K562 (cell line): ENCODE results near the gene EGLN1. TPM values are rescaled to one million over a fixed set of nuclear protein-coding genes. Genes with fewer than 3 reads are reported as not detected.

Experiments
- DNMT1 ChIP-seq: fragments of 450-650 bp; IDR thresholded peaks from 2 replicates; pipeline ENCODE4 v1.6.1; 2016; ENCODE audit warnings: antibody characterized with exemption, mild to moderate bottlenecking
- ERF ChIP-seq: fragments of 450-650 bp; formaldehyde crosslinking; IDR thresholded peaks from 2 replicates; pipeline ENCODE4 v1.4.0; 2020; ENCODE audit warnings: mild to moderate bottlenecking, mixed read lengths
- IRF2 ChIP-seq: sonication (generic); formaldehyde crosslinking; IDR thresholded peaks from 2 replicates; pipeline ENCODE4 v1.8.1; 2022; ENCODE audit warnings: mild to moderate bottlenecking, missing genetic modification reagents
- JUNB ChIP-seq: fragments of 450-650 bp; formaldehyde crosslinking; conservative IDR thresholded peaks from 2 replicates; pipeline ENCODE4 v1.4.0; 2020; ENCODE audit warnings: mild to moderate bottlenecking
- MTA3 ChIP-seq: fragments of 450-650 bp; formaldehyde crosslinking; IDR thresholded peaks from 2 replicates; pipeline ENCODE4 v1.6.1; 2017; ENCODE audit warnings: mild to moderate bottlenecking, borderline replicate concordance
- PML ChIP-seq: IDR thresholded peaks from 2 replicates; pipeline ENCODE4 v1.6.1; 2012; ENCODE audit warnings: low read length, inconsistent platforms
- SMAD4 ChIP-seq: fragments of 250-450 bp; sonication (Bioruptor Pico); conservative IDR thresholded peaks from 2 replicates; pipeline ENCODE4 v1.8.0; 2021; ENCODE audit warnings: inconsistent platforms, mild to moderate bottlenecking, moderate library complexity
- SP1 ChIP-seq: sonication (generic); formaldehyde crosslinking; IDR thresholded peaks from 2 replicates; pipeline ENCODE4 v1.8.1; 2022; ENCODE audit warnings: mild to moderate bottlenecking, missing genetic modification reagents
- TAF7 ChIP-seq: fragments of 450-650 bp; IDR thresholded peaks from 2 replicates; pipeline ENCODE4 v1.6.1; 2016; ENCODE audit warnings: missing genetic modification characterization, missing compliant biosample characterization
- TEAD1 ChIP-seq, 2 experiments: fragments of 450-650 bp in 1 of 2; sonication (generic) in 1 of 2; formaldehyde crosslinking; IDR thresholded peaks; 2 replicates each; pipeline versions ENCODE4 v1.4.0 to v1.8.0; 2020 to 2022; ENCODE audit warnings: mild to moderate bottlenecking in 2 of 2, missing genetic modification reagents in 1 of 2
- ZBTB7A ChIP-seq: IDR thresholded peaks from 2 replicates; pipeline ENCODE4 v1.6.1; 2011; ENCODE audit warnings: low read depth, mild to moderate bottlenecking, low read length, moderate library complexity, borderline replicate concordance; ENCODE audit not compliant: control insufficient read depth
- ZC3H4 ChIP-seq: sonication (generic); formaldehyde crosslinking; IDR thresholded peaks from 2 replicates; pipeline ENCODE4 v1.9.0; 2021; ENCODE audit warnings: missing genetic modification reagents, borderline replicate concordance
- ZFPM2 ChIP-seq: fragments of 250-450 bp; sonication (Bioruptor Pico); IDR thresholded peaks from 2 replicates; pipeline ENCODE4 v1.5.1; 2022; ENCODE audit warnings: mild to moderate bottlenecking
- ZNF143 ChIP-seq: sonication (generic); formaldehyde crosslinking; IDR thresholded peaks from 2 replicates; pipeline ENCODE4 v1.9.0; 2022; ENCODE audit warnings: mild to moderate bottlenecking, missing genetic modification reagents
- ZNF445 ChIP-seq: fragments of 250-450 bp; sonication (Bioruptor Pico); IDR thresholded peaks from 2 replicates; pipeline ENCODE4 v1.4.0; 2020; ENCODE audit warnings: low read depth, mild to moderate bottlenecking, moderate library complexity
- polyA plus RNA-seq, 8 experiments: library from polyadenylated mRNA; depleted of rRNA in 4 of 8; stranded (reverse) in 5 of 8; unstranded in 3 of 8; fragments of >200 nt; fragmentation: Nextera tagmentation in 2 of 8; fragmentation: Illumina TruSeq in 1 of 8; extraction: Ambion mirVana in 2 of 8; extraction: Trizol in 1 of 8; gene quantifications; 2 replicates each; pipeline versions ENCODE4 v1.2.1 to v1.2.3, GENCODE V29; 2011 to 2014; ENCODE audit warnings: inconsistent platforms in 1 of 8, missing spikeins in 1 of 8
- total RNA-seq, 7 experiments: library from RNA; depleted of rRNA in 6 of 7; stranded (reverse); fragments of >200 nt in 6 of 7; fragmentation: Illumina TruSeq in 2 of 7; extraction: Trizol in 2 of 7; gene quantifications; 2 replicates each; pipeline versions ENCODE4 v1.2.1 to v1.2.3, GENCODE V29; 2011 to 2021; ENCODE audit warnings: low replicate concordance in 1 of 7
- TF ChIP-seq, protein P1 (sequence below): fragments of 450-650 bp; IDR thresholded peaks from 2 replicates; pipeline ENCODE4 v1.6.1; 2014; ENCODE audit warnings: low read depth, mild to moderate bottlenecking, moderate library complexity, borderline replicate concordance
- TF ChIP-seq, protein P2 (sequence below): fragments of 450-650 bp; IDR thresholded peaks from 2 replicates; pipeline ENCODE4 v1.7.1; 2018; ENCODE audit warnings: mild to moderate bottlenecking, low read depth; ENCODE audit not compliant: partially characterized antibody
- TF ChIP-seq, protein P3 (sequence below): sonication (generic); formaldehyde crosslinking; IDR thresholded peaks from 2 replicates; pipeline ENCODE4 v1.8.1; 2022; ENCODE audit warnings: missing genetic modification reagents
- TF ChIP-seq, protein P4 (sequence below): conservative IDR thresholded peaks from 2 replicates; pipeline ENCODE4 v1.6.1; 2011; ENCODE audit warnings: low read depth, mild to moderate bottlenecking, low read length; ENCODE audit not compliant: control insufficient read depth

EGLN1 gene
- total and polyA plus RNA-seq, 9 of the 15 experiments (the other 6 are each of a cell fraction or from before 2014, with no cell fraction given) = 5.2 to 54.3 (median 24.6) TPM

DNA sequence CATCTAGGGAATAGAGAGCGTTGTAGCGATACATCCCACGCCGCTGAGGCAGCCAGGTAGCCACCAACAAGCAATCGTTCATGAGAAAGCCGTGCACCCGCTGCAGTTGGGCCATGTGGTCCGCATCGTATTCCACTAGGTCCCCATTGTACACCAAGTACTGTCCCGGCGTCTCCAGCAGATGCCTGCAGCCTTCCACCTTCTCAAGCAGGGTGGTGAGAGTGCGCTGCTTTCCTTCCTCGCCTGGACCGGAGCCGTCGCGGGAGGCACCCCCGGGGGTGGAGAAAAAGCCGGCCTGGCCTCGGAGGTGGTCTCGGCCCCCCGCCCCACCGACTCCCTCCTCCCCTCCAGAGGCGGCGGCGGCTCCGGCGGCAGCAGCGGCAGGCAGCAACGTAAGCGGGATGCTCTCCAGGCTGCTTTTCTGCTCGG lies 85.0 kb downstream of the EGLN1 start (continued):
- TF ChIP-seq PML (no peak), JUNB (CRISPR knock-in tag) (no peak), IRF2 (CRISPR knock-in tag) (no peak), ZNF143 (CRISPR knock-in tag) (peak; percentile 55; the same call in 1 of the 2 replicates), SP1 (CRISPR knock-in tag) (no peak), ZBTB7A (no peak; the same call in 1 of the 2 replicates), TAF7 (no peak), ERF (CRISPR knock-in tag) (no peak), MTA3 (no peak), TEAD1 (CRISPR knock-in tag; IDR thresholded peaks at IDR 0.05) (peak in 1 of 2 experiments; percentile 79; a peak in 1 of 4 replicates), ZFPM2 (CRISPR knock-in tag) (no peak), ZNF445 (CRISPR knock-in tag) (no peak), SMAD4 (CRISPR knock-in tag) (no peak), DNMT1 (no peak), ZC3H4 (CRISPR knock-in tag) (no peak)
- TF ChIP-seq, protein P1, sequence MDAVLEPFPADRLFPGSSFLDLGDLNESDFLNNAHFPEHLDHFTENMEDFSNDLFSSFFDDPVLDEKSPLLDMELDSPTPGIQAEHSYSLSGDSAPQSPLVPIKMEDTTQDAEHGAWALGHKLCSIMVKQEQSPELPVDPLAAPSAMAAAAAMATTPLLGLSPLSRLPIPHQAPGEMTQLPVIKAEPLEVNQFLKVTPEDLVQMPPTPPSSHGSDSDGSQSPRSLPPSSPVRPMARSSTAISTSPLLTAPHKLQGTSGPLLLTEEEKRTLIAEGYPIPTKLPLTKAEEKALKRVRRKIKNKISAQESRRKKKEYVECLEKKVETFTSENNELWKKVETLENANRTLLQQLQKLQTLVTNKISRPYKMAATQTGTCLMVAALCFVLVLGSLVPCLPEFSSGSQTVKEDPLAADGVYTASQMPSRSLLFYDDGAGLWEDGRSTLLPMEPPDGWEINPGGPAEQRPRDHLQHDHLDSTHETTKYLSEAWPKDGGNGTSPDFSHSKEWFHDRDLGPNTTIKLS = no peak
- TF ChIP-seq, protein P2, sequence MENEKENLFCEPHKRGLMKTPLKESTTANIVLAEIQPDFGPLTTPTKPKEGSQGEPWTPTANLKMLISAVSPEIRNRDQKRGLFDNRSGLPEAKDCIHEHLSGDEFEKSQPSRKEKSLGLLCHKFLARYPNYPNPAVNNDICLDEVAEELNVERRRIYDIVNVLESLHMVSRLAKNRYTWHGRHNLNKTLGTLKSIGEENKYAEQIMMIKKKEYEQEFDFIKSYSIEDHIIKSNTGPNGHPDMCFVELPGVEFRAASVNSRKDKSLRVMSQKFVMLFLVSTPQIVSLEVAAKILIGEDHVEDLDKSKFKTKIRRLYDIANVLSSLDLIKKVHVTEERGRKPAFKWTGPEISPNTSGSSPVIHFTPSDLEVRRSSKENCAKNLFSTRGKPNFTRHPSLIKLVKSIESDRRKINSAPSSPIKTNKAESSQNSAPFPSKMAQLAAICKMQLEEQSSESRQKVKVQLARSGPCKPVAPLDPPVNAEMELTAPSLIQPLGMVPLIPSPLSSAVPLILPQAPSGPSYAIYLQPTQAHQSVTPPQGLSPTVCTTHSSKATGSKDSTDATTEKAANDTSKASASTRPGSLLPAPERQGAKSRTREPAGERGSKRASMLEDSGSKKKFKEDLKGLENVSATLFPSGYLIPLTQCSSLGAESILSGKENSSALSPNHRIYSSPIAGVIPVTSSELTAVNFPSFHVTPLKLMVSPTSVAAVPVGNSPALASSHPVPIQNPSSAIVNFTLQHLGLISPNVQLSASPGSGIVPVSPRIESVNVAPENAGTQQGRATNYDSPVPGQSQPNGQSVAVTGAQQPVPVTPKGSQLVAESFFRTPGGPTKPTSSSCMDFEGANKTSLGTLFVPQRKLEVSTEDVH = peak; percentile 2
- TF ChIP-seq, protein P3, sequence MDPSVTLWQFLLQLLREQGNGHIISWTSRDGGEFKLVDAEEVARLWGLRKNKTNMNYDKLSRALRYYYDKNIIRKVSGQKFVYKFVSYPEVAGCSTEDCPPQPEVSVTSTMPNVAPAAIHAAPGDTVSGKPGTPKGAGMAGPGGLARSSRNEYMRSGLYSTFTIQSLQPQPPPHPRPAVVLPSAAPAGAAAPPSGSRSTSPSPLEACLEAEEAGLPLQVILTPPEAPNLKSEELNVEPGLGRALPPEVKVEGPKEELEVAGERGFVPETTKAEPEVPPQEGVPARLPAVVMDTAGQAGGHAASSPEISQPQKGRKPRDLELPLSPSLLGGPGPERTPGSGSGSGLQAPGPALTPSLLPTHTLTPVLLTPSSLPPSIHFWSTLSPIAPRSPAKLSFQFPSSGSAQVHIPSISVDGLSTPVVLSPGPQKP (CRISPR knock-in tag) = no peak
- TF ChIP-seq, protein P4, sequence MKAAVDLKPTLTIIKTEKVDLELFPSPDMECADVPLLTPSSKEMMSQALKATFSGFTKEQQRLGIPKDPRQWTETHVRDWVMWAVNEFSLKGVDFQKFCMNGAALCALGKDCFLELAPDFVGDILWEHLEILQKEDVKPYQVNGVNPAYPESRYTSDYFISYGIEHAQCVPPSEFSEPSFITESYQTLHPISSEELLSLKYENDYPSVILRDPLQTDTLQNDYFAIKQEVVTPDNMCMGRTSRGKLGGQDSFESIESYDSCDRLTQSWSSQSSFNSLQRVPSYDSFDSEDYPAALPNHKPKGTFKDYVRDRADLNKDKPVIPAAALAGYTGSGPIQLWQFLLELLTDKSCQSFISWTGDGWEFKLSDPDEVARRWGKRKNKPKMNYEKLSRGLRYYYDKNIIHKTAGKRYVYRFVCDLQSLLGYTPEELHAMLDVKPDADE = no peak
